ENCODE results near the gene AP1M2. TPM values are rescaled to one million over a fixed set of nuclear protein-coding genes. Genes with fewer than 3 reads are reported as not detected.

The AP1M2 gene
- polyA plus RNA-seq (ENCODE audit: insufficient read length): not detected

DNA sequence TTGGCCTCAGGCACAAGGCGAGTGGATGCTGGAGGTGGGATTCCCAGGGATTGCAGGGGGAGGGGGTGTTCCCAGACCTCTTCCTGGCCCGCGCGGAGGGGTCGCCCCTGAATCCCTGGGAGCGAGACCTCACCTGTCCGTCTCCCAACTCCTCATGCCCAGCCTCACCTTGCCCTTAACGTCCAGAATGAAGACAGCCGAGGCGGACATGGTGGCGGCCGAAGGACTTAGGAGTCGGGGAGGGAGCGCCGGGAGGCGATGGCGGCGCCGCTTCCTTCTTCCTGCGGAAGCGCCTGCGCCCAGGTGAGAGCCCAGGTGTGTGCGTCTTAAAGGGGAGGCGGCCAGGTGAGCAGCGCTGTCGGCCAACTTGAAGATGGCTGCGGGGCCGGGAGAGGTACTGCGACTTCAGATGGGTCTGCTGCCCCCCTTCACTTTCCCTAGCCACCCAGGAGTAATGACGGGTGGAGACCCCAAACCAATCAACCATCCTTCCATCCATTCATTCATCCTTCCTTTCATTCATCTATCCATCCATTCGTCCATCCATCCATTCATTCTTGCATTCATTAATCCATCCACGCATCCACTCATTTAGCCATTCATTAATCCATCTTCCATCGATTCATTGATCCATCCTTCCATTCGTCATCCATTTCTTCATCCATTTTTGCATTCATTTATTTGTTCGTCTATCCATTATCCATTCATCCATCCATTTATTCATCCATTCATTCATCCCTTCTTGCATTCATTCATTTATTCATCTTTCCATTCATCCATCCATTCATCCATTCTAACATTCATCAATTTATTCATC, at the start of gene AP1M2:
AP1M2 (minus strand) TSS at position 291 of the 817 bp plus-strand sequence; CDS start at position 210, 81 bp downstream.
- no peak for DNase-seq (ENCODE audit: low read depth)

DNA sequence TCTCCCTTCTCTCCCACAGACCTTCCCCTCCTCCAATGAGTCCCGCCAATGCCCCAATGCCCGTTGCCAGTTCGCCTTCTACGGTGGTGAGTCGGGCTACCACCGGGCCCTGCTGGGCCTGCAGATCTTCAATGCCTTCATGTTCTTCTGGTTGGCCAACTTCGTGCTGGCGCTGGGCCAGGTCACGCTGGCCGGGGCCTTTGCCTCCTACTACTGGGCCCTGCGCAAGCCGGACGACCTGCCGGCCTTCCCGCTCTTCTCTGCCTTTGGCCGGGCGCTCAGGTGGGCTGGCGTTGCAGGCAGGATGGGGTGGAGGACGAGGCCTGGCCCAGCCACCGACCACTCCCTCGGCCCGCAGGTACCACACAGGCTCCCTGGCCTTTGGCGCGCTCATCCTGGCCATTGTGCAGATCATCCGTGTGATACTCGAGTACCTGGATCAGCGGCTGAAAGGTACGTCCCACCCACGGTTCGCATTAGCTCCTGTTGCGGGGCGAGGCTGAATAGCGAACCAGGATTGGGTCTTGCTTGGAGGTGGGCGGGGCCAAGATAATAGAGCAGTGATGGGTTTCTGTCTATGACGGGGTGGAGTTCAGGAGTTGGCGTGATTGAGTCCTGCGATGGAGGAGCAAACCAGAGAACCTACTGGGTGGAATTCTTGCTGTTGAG, 49.3 kb upstream of the AP1M2 start:
- no peak for DNase-seq (ENCODE audit: low read depth)

DNA sequence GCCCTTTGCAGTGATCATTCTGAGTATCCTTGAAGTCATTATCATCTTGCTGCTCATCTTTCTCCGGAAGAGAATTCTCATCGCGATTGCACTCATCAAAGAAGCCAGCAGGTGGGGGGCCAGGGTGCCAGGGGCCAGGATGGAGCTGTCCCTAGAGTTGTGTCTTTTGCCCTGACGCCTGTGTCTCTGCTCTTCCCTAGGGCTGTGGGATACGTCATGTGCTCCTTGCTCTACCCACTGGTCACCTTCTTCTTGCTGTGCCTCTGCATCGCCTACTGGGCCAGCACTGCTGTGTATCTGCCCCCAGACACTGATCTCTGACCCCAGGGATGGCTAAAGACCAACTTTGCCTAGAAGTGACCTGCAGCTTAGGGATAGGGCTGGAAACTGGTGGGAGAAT, 47.9 kb upstream of the AP1M2 start:
- no peak for DNase-seq (ENCODE audit: low read depth)

DNA sequence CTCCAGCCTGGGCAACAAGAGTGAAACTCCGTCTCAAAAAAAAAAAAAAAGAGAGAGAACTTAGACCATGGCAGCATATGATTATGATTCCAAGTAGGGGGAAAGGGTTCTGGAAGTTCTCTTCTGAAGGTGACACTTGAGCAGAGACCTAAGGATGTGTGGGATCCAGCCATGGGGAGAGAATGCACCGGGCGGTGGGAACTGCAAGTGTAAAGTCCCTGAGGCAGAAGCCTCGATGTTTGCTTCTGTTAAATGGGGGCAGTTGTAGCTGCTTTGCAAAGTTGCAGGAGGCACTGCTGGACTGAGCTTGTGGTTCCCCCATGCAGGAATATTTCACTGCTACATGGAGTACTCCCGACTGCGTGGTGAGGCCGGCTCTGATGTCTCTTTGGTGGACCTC, 47.3 kb upstream of the AP1M2 start:
- DNase-seq (ENCODE audit: low read depth): no peak

DNA sequence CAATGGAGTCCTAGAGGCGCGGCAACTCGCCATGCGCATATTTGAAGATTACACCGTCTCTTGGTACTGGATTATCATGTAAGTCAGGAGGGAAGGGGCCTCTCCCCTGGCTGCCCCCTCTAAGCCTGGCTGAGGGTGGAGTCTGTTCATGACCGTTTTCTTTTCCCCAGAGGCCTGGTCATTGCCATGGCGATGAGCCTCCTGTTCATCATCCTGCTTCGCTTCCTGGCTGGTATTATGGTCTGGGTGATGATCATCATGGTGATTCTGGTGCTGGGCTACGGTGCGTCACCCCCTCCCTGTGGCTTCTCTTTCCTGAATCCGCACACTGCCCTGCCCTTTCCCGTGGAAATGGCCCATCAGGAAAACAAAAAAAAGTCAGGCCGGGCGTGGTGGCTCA, 44.8 kb upstream of the AP1M2 start:
- DNase-seq (ENCODE audit: low read depth): no peak

DNA sequence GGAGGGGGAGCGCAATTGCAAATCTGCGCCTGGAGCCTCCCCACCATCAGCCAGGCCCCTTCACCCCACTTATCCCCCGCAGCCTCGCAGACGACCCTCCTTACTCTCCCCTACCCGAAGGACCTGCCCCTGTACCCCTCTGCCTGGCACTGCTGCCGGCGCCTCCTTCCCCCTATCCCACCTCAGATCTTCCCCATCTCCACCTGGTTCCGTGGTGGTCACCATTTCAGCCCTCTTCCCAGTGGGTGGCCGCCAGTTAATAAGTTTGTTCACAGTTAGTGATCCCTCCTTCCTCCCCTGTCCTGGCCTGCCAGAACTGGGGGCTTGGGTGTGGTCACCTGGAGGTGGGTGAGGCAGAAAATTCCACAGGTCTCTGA, 38.6 kb upstream of the AP1M2 start:
- no peak for DNase-seq (ENCODE audit: low read depth)

DNA sequence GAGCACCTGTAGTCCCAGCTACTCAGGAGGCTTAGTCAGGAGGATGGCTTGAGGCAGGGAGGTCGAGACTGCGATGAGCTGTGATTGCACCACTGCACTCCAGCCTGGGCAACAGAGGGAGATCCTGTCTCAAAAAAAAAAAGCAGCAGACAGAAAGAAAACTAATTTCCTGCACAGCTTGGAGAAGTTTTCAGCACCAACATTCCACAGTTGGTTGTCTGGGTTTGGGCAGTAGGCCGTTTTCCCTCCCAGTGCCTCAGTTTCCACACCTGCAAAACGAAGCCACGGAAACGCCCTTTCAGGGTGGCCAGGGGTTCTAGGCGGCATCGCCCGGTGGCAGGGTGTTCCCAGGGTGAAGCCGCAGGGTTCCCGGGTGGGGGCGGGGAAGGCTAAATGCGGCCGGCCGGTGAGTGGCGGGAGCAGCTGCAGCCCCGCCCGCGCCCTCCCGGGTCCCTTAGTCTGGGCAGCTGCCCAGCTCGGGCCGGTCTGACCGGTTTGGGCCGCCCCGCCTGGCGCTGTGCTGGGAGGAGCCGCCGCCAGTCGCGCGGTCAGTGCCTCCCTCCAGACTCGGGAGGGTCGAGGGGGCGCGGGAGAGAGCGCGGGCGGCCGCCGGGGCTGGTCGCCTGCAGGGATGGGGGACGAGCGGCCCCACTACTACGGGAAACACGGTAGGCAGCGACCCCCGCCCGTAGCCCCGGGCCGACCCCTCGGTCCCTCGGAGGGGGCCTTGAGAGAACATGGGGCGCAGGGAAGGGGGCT, 38.1 kb upstream of the AP1M2 start, which contains the start of gene SLC44A2:
SLC44A2 (plus strand) TSS at position 551 of the 759 bp plus-strand sequence; CDS start at position 632, 81 bp downstream.
- no peak for DNase-seq (ENCODE audit: low read depth)

DNA sequence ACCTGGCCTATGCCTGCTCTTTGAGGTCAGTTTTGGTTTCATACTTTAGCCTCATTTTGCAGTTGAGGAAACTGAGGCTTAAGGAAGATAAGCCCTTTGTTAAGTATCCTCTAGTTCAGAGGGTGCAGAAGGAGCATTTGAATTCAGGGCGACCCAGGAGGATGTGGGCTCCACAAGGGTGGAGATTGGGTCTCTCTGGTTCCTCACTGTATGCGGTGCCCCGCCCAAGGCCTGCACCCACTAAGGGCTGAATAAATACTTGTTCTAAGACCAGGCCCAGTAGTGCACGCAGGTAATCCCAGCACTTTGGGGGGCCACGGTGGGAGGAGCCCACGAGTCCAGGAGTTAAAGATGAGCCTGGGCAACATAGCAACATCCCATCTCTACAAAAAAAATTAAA, 37.5 kb upstream of the AP1M2 start:
- DNase-seq (ENCODE audit: low read depth): no peak

DNA sequence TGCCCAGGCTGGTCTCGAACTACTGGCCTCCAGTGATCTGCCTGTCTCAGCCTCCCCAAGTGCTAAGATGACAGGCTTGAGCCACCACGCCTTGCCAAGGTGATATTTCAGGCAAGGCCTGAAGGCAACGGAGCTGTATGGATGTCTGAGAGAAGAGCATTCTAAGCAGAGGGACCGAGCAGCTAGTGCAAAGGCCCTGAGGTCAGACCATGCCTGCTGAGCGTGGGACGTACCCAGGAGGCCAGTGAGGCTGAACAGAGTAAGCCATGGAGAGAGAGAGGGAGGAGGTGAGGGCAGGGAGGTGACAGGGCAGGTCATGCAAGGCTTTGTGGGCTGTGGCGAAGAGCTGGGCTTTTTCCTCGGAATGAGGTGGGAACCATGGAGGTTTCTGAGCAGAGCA, 34.9 kb upstream of the AP1M2 start:
- DNase-seq (ENCODE audit: low read depth): no peak

DNA sequence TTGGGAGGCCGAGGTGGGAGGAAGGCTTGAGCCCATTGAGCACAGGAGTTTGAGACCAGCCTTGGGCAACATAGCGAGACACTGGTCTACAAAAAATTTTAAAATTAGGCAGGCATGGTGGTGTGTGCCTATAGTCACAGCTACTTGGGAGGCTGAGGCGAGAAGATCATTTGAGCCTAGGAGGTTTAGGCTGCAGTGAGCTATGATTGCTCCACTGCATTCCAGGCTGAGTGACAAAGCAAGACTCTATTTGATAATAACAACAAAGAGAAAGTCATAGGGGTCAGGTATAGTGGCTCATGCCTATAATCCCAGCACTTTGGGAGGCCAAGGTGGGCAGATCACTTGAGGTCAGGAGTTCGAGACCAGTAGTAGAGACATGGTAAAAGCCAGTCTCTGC, 33.7 kb upstream of the AP1M2 start:
- DNase-seq (ENCODE audit: low read depth): no peak

DNA sequence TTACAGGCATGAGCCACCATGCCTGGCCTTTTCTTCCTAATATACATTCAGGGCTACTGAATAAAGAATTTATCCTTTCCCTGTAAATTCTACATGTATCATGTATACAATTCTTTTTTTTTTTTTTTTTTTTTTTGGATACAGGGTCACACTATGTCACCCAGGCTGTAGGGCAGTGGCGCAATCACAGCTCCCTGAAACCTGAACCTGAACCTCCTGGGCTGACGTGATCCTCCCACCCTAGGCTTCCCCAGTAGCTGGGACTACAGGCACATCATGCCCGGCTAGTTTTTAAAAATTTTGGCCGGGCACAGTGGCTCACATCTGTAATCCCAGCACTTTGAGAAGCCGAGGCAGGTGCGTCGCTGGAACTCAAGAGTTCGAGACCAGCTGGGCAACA, 31.7 kb upstream of the AP1M2 start:
- DNase-seq (ENCODE audit: low read depth): no peak

DNA sequence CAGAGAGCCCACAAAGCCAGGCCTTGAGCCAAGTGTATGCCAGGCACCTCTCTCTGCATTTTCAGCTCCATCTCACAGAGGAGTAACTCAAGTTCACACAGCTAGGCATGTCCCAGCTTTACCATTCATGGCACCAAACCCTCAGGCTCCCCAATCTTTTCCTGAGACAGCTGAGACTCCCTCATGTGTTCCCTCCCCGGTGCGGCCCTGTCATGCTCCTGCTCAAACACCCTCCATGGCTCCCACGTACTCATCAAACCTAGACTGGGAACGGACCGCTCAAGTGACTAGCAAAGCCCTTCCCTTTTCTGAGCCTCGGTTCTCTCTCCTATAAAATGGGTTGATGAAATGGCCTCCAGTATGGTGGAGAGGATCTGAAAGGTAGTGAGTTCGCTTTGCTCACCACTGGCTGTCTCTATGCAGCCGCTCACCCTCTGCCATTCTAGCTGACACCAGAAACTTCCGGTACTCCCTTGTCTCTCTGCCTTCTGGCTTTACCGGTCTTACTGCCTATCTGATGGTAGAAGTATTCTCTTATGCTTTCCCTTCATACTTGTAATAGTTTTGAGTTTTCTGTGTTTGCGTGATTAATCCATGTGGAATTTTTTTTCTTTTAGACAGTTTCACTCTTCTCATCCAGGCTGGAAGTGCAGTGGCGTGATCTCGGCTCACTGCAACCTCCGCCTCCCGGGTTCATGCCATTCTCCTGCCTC, 30.5 kb upstream of the AP1M2 start:
- DNase-seq (ENCODE audit: low read depth): no peak

DNA sequence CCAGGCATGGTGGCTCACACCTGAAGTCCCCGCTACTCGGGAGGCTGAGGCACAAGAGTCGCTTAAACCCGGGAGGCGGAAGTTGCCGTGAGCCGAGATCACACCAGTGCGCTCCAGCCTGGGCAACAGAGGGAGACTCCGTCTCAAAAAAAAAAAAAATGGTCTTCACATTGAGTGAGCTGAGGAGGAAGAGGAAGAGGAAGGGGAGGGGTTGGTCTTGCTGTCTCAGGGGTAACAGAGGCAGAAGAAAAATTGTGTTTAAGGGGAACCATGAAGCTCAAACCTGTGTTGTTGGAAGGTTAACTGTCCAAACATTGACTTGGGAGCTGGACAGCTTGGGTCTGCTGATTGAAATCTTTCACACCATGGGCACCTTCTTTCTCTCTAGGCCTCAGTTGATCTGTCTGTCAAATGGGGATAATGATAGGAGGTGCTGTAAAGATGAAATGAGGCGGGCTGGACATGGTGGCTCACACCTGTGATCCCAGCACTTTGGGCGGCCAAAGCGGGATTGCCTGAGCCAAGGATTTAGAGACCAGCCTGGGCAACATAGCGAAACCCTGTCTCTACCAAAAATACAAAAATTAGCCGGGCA, 28.4 kb upstream of the AP1M2 start:
- DNase-seq (ENCODE audit: low read depth): no peak

DNA sequence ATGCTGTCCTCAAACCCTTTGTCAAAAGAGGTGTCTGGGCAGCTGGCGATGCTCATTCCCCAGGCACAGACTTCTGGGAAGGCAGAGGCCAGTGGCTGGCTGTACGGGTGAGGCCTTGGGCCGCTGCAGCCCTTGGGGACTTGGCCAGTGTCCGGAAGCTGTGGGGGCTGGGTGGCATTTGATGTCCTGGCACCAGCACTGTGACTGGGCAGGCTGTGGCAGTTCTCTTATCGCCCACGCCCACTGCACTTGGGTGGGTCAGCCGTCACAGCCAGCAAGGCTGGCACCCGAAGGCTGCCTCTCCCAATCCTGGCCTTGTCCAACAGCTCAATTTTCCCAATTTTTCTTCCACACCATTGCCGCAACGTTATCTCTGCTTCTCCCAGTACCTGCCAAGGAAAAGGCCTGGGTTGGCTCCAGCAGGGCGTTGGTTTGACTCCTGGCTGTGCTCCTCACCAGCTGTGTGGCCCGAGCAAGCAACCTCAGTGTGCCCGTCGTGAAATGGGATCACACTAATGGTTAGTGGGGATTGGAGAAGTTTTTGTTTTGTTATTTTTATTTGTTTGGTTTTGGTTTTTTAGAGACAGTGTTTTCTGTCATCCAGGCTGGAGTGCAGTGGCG, 25.5 kb upstream of the AP1M2 start:
- no peak for DNase-seq (ENCODE audit: low read depth)

DNA sequence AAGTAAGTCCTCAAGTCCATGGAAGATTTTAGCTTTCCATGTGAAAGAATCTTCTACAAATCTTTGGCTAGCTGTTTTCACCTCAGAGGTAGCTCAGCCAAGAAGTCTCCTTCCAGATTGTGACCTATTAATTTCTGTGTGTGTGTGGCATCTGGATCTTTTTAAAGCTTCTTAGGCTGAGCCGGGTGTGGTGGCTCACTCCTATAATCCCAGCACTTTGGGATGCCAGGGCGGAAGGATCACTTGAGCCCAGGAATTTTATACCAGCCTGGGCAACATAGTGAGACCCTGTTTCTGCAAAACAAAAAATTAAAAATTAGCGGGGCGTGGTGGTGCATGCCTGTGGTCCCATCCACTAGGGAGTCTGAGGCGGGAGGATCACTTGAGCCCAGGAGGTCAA, 24.8 kb upstream of the AP1M2 start:
- DNase-seq (ENCODE audit: low read depth): no peak

DNA sequence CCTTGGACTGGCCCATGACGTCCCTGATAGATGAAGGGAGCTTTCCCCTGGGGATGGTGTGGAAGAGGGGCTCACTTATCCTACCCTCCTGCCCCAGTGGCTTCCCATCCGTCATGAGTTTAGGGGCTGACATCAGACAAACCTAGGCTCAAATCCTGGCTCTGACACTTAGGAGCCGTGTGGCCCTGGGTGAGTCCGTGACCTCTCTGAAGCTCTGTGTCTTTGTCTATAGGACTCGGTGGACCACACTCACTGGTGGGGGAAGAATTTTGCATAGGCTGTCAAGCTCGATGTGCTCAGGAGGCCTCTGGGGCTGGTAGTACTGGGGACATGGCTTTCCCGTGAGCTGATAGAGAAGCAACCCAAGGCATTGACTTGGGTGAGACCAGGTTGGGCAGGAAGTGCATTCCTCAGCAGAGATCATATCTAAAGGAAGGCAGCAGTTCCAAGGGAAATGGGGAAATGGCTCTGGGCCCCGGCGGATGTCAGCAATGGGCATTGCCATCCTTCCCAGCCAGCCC, 17.4 kb upstream of the AP1M2 start:
- no peak for DNase-seq (ENCODE audit: low read depth)

DNA sequence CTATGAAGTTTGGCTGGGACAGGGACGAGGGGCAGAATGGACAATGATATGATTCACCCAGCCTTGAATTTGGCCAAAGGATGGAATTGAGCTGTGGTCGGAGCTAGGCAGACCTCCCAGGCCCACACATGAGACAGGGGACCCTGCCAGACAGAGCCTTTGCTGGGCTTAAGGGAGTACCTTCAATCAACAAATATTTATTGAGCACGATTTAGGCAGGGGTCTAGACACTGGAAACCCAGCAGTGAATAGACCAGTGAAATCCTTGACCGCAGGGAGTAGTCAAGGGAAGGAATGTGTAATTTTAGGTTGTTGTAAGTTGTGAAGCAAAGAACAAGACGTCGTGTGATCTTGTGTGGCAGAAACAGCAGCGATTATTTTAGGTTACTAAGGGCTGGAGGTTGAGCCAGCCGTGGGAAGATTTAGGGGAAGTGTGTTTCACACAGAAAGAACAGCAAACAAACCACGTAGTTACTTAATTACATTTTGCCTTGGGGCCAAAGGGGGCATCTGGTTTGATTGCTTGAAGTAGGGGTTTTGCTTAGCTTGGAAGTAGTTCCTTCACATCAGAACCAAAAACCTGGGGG, 16.9 kb upstream of the AP1M2 start:
- DNase-seq (ENCODE audit: low read depth): no peak

DNA sequence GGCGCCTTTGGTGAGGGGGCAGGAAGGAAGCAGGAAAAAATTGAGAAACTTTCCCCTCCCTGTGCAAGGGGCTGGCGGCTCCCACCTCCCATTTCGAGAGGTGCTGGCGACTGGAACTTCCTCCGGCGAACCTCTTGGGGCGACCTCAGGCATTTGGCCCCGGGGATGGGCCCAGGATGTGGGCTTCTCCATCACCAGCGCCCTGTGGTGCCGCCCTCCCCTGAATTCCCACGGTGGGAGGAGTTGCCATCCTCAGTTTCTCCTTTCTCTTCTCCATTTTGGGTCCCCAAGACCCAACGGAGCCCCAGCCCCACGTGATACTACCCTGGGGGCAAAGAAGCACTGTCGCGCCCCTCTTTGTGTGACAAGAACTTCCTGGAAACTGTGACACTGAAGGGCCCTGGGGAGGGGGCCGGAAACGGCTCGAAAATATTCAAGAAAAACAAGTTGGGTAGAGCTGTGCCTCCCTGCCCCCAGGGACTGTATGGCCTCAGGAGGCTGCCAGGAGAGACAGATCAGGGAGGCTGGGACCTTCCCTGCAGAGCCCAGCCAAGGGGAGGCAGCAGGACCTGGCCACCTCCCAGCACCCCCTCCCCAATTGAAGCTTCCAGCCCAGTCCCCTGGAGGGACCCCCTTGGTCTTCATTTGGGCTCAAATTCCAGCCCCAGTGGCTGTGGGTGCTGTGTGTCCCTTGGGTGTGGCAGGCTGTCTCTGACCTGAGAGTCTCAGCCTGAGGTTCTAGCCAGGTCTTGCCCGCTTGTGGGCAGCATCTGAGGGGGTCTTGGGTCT, 16.2 kb upstream of the AP1M2 start:
- DNase-seq (ENCODE audit: low read depth): no peak

DNA sequence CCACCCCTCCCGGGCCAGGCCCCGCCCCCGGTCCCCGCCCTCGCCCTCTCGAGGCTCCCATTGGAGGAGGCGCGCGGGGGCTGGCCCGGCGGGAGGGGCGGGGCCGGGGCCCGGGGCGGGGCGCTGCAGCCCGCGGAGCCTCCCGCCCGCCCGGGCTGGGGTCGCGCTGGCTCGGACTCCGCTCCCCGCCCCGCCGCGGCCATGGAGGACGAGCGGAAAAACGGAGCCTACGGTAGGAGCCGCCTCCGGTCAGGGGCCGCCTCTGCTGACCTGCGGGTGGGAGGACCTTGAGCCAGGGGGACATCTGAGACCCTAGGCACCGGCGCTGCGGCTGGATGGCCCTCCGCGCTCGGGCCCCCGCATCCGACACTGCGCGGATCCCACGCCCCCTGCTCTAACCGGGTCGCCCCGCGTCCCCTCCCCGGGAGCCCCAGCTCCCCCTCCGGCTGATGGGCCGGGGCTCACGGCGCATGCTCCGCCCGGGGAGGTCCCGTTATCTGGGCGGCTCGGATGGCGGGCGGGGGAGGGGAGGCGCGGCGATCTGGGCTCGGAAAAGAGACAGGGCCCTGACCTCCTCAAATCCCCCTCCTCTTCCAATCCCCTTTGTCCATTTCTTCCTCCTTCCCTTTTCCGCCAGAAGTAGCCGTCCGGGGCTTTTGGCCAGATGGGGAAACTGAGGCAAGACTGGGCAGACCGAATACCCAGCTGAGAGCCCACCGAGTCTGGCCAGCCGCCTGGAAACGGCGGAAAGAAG, 15.4 kb upstream of the AP1M2 start:
- no peak for DNase-seq (ENCODE audit: low read depth)

Measured in forelimb muscle (tissue), 1 donor.